Measurements from ENCODE around the gene ANKMY1.

- TF ChIP-seq POLR2A (IDR thresholded peaks at IDR 0.05) (no peak), CTCF (IDR thresholded peaks at IDR 0.05) (no peak)
Measured at GRCh38 chr2:240448387-240449274, 109.2 kb downstream of the ANKMY1 start.
